Activated CD4-positive, alpha-beta T cell treated with anti-CD3 and anti-CD28 coated beads for 24 hours (primary cell): ENCODE measurements around the gene KRTAP2-4.
"Not testable (repeated sequence)": the region's sequence is repeated elsewhere in the genome, so short reads cannot be mapped to it uniquely, and the experiment has no call there.

ENCODE experiments used
- DNase-seq, 2 donors: peaks; one replicate each; pipeline ENCODE4 v3.0.0-alpha.2; 2020; ENCODE audit warnings: low read depth in 2 of 2

Gene KRTAP2-4

DNA sequence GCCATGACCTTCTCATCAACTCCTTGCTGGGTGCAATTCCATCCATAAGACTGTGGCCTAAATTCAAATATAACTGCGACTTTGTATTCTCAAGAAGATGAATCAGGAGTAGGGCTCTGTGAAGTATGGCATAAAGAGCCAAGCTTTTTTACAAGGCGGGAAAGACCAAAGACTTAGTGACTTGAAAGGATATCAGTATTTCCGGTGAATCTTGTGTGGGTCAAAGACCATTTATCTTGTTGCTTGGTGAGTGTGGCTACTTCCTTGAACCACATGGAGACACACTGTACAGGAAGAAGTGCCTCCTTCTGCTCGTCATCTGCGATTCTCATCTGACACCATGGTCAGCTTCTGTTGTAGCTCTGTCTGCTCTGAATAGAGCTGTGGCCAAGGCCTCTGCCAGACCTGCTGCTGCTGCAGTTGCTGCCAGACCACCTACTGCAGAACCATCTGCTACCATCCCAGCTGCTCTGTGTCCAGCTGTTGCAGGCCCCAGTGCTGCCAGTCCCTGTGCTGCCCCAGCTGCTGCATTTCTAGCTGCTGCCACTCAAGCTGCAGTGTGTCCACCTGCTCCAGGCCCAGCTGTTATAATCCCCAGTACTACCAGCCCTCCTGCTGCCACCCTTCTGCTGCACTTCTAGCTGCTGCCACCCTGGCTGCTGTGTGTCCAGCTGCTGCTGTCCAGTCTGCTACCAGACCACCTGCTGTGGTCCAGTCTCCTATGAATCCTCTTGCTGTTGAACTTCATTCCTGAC lies 6.1 kb upstream of the KRTAP2-4 start:
- no peak for DNase-seq

DNA sequence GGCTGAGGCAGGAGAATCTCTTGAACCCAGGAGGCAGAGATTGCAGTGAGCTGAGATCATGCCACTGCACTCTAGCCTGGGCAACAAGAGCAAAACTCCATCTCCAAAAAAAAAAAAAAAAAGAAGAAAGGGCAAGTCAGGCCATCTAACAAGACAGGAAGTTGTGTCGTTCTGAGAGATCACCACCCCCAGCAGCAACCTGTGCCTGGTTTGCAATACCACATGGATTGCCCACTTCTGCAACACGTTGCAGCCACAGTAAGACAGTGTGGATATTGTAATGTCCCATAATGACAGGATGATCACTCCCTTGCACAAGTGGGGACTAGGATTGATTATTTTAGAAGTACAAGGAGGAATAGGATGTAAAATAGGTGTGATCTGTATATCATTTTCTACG lies 3.4 kb upstream of the KRTAP2-4 start:
- no peak for DNase-seq

DNA sequence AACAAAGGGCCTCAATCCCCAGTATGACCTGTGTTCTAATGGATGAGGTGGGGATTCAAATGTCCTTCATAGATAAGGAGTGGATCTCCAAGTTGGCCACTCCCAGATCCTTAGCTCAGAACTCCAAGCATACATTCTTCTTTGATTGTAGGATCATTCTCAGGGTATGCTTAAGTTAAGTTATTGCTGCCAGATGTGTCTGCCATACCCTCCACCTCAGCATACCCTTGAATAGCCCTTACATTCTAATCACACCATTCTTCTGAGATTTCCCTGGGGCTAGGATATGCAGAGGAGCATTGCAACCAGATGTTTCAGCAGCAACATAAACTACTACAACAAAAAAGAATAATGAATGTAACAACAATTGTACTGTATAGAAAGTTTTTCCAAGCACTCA lies 1.6 kb upstream of the KRTAP2-4 start:
- no peak for DNase-seq

DNA sequence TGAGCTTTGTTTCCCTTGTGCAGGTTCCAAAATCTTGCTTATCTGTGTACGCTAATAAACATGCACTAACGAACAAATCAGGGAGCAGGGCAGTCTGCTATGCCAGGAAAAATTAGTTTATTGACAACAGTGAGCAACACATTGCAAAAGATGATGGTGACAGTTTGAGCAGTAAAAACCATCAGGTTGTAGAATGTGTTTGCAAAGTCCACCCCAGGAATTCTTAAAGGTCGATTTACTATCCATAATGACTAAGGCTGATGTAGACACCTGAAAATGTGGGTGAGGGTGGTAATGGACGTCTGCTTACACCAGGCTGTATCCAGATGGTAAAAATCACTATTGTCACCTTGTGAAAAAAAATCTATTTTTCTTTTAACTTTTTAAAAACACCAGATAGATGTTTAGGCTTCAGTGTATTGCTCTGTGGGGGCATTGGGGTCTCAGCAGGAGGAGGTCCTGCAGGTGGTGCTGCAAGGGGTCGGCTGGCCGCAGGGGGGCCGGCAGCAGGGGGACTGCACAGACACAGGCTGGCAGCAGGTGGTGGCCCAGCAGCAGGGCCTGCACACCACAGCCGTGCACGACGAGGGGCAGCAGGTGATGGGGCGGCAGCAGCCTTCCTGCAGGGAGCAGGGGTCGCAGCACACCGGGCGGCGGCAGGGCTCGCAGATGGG lies 526 bp downstream of the KRTAP2-4 start:
- not testable (repeated sequence) for DNase-seq

DNA sequence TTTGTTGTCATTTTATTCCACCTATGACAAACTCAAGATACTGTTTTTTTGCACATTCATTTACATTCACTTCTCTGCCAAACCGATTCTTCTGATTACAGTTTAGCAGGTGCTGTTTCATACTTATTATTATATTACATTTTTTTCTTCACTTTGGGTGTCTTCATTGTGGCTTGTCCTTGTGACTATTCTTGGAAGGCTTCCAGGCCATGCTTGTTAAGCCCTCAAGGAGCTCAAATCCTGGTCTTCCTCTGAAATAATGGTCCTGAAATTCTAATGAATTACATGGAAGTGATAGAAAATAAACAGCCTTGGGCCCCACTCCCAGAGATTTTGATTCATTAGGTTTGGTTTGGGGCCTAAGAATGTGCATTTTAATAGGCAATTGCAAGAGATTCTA lies 1.4 kb downstream of the KRTAP2-4 start:
- no peak for DNase-seq

DNA sequence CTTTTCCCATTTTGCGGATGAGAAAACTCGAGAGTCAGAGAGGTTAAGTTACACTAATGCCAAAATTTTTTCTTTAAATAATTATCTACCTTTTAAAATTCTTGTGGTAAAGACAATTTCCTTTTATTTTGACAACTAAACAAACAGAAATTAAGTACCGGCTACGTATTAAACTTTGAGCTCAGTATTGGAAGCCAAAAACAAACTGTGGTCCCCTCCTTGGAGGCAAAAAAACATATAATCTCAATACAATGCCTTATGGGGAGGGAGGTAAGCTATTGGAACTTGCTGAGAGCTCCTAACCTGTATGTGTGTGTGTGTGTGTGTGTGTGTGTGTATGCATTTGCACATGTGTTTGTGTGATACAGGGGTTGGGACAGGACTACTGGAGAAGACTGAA lies 2.2 kb downstream of the KRTAP2-4 start:
- DNase-seq = no peak

DNA sequence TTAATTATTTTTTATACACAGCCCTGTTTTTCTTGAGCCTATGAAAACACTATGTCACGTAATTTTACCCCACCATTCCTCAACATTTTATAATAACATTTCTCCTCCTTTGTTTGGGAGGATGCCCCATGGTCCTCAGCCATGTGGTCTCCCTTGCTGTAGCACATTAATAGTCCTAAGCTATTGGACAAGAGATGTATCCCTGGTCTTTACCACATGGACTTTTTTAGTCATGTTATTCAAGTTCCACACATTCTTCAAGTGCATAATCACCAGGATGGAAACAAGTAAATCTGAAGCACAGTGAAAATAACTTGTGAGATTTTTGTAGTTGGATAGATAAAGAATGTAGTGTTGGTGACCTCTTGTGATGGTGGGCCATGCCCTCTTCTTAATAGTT lies 3.7 kb downstream of the KRTAP2-4 start:
- DNase-seq = no peak

DNA sequence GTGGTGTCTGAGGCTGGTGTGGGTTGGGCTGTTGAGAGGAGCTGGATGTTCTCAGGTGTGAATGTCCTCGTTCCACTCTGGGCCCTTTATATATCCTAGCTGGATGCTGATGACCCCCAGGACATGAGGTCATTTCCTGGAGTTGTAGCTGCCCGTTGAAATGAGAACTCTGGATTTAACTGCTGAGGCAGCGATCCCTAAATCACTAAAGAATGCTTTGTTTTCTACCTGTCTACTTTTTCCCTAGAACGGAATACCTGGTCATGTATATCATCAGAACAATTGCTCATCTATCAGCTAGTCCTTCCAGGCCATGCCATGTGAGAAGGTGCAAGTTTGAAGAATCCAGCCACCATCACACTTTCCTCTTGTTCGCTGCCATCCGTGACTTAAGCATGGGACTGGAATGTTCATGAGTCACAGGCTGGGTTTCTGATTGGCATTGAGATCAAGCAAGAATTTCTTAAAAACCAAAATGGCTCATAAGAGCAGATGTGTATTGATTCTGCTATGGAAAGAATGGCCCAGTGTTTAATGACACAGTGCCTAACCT lies 5.6 kb downstream of the KRTAP2-4 start, which contains the start of gene KRTAP2-3:
TSS of gene KRTAP2-3 (minus strand) at position 63 of the 553 bp plus-strand sequence. CDS start 64 bp downstream, outside the sequence.
- DNase-seq = no peak

DNA sequence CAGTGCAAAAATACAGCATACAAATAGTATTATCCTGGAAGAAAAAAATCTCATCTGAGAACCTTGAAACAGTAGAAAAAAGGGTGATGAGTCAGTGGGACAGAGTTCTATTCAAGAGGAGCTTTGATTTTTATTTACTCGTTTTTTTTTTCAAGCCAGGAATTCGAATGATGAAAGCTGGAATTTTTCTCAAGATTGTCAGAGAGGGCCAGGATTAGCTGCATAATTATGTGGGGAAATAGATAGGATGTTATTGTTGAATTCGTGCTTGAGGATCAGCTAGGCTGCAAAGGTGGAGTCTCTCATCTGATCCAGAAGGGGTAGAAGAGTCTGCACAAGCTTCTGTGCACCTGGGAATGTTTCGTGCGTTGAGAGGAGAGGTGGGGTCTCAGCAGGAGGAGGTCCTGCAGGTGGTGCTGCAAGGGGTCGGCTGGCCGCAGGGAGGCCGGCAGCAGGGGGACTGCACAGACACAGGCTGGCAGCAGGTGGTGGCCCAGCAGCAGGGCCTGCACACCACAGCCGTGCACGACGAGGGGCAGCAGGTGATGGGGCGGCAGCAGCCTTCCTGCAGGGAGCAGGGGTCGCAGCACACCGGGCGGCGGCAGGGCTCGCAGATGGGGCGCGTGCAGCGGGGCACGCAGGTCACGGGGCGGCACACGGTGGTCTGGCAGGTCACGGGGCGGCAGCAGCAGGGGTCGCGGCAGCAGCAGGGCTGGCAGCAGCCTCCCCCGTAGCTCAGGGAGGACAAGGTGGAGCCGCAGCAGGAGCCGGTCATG lies 6.2 kb downstream of the KRTAP2-4 start:
- DNase-seq = not testable (repeated sequence)

DNA sequence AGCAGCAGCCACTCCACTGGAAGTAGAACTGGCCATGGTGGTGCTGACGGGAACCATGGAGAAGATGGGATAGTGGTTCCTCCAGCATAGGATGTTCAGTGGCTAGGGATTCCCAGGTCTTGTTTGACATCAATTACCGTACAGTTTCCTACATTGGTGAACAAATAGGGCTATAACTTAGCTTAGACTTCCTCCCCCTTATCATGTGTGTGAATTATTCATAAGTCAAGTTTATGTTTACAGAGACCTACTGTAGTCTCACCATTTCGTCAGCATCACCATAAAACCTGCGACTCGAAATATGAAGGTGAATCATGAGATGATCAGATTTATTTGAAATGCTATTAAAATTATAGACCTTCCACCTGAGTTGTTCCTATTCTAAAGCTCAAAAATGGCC lies 6.9 kb downstream of the KRTAP2-4 start:
- DNase-seq = no peak

DNA sequence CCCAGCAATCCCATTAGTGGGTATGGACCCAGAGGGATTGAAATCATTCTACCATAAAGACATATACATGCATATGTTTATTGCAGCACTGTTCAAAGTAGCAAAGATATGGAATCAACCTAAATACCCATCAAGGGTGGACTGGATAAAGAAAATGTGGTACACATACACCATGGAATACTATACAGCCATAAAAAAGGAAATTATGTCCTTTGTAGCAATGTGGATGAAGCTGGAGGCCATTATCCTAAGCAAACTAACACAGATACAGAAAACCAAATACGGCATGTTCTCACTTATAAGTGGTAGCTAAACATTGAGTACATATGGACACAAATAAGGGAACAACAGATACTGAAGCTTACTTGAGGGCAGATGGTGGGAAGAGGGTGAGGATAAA lies 8.1 kb downstream of the KRTAP2-4 start:
- DNase-seq = no peak

DNA sequence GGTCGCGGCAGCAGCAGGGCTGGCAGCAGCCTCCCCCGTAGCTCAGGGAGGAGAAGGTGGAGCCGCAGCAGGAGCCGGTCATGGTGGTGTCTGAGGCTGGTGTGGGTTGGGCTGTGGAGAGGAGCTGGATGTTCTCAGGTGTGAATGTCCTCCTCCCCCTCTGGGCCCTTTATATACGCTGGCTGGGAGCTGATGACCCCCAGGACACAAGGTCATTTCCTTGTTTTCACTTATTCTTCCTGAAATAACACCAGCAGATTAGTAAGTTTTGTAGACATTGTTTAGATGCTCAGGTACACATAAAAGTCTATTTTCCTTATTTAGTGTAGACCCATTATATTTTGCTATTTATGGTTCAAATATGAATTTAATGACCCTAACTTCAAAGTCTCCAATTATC lies 10.5 kb downstream of the KRTAP2-4 start, which contains the start of gene KRTAP2-2:
TSS of gene KRTAP2-2 (minus strand) at position 101 of the 400 bp plus-strand sequence. CDS start at position 82, 19 bp downstream.
- not testable (repeated sequence) for DNase-seq

DNA sequence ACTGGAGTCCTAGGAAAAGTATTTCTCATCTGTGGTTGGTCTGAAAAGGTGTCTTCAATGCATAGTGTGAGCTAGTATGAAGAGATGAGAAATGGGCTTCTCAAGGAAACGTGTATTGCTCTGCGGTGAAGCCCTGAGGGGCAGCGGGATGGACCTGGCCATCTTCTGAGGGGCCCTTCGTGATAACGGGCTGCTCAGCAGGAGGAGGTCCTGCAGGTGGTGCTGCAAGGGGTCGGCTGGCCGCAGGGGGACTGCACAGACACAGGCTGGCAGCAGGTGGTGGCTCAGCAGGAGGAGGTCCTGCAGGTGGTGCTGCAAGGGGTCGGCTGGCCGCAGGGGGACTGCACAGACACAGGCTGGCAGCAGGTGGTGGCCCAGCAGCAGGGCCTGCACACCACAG lies 11.1 kb downstream of the KRTAP2-4 start:
- not testable (repeated sequence) for DNase-seq

DNA sequence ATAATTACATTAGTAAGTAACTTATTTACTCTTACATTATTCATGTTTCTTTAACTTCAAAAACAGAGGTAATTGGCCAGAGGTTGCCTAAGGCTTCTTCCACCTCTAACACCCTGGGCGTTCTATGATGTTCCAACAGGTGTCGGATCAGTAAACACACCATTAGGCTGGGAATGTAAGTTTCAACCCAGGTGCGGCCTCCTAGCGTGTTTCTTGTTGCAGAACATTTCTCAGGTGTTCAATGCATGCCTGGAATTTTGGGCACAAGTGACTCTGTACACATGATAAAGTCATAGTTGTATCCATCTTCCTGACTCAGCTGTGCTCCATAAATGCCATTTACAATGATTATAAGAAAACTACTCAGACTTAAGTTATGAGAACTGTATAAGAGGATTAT lies 11.7 kb downstream of the KRTAP2-4 start:
- no peak for DNase-seq

DNA sequence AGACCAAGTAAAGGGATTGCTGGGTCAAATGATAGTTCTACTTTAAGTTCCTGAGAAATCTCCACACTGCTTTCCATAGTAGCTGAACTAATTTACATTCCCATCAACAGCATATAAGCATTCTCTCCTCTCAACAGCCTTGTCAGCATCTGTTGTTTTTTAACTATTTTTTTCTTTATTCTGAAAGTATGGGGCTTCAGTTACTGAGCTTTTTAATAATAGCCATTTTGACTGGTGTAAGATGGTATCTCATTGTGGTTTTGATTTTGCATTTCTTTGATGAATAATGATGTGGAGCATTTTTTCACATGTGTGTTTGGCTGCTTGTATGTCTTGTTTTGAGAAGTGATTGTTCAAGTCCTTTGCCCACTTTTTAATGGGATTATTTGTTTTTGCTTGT lies 13.1 kb downstream of the KRTAP2-4 start:
- no peak for DNase-seq

DNA sequence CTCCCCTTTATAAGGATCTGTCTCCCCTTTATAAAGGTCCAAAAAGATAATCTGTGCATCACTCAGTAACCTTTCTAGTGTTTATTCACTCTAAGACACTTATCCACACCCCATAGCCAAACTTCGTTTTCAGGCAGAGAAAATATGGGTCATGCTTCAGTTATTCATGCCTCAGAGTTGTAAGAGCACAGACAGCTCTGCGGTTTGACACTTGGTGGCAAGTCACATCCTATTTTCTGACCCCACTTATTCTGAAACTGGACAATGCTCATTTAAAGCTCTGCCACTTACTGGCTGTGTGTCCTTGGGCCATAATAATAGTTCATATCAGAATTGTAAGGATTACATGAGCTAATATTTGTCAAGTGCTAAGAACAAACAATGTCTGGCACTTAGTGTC lies 16.6 kb downstream of the KRTAP2-4 start:
- DNase-seq = no peak

DNA sequence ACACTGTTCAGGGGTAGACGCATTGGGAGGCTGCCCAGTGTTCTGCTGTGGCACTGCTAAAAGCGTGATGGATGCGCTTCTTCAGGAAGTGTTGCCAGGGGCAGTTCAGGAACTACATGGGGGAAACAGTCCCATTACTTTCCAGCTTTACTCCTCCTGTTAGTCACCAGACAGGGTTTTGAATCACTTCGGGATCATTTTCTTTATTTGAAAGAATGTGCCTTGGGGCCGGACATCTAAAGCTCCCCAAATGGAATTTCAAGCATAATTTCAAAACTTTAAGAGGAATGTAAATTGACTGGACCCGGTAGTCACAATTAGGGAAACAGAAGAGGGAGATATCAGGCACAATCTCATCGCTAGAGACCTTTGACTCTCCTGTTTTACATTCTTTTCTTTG lies 17.2 kb downstream of the KRTAP2-4 start:
- DNase-seq = no peak

DNA sequence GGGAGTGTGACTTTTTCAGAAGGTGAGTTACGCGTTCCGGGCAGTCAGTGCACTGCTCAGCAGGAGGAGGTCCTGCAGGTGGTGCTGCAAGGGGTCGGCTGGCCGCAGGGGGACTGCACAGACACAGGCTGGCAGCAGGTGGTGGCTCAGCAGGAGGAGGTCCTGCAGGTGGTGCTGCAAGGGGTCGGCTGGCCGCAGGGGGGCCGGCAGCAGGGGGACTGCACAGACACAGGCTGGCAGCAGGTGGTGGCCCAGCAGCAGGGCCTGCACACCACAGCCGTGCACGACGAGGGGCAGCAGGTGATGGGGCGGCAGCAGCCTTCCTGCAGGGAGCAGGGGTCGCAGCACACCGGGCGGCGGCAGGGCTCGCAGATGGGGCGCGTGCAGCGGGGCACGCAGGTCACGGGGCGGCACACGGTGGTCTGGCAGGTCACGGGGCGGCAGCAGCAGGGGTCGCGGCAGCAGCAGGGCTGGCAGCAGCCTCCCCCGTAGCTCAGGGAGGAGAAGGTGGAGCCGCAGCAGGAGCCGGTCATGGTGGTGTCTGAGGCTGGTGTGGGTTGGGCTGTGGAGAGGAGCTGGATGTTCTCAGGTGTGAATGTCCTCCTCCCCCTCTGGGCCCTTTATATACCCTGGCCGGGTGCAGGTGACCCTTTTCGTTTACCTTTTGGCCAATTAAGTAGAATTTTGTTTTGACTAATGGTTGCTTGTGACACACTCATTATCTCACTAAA lies 18.8 kb downstream of the KRTAP2-4 start, which contains the start of gene KRTAP2-1:
TSS of gene KRTAP2-1 (minus strand) at position 582 of the 731 bp plus-strand sequence. CDS start at position 533, 49 bp downstream.
- DNase-seq = not testable (repeated sequence)

DNA sequence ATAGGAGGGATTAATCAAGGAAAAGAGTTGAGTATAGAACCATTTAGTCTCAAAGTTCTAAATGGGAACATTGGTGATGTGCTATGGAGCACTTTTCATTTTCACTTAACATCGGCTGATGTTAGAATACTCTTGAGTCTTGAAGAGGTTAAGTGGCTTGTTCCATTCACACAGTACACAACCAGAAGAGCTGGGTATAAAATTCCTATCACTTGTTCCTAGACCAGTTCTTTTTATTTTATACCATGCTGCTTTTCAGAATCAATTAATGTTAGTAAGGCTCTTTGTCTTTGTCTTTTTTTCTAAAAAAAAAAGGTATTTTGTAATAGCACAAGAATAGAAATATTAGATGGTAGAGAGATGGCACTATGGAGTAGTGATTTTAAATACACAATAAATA lies 22.7 kb downstream of the KRTAP2-4 start:
- DNase-seq = no peak

DNA sequence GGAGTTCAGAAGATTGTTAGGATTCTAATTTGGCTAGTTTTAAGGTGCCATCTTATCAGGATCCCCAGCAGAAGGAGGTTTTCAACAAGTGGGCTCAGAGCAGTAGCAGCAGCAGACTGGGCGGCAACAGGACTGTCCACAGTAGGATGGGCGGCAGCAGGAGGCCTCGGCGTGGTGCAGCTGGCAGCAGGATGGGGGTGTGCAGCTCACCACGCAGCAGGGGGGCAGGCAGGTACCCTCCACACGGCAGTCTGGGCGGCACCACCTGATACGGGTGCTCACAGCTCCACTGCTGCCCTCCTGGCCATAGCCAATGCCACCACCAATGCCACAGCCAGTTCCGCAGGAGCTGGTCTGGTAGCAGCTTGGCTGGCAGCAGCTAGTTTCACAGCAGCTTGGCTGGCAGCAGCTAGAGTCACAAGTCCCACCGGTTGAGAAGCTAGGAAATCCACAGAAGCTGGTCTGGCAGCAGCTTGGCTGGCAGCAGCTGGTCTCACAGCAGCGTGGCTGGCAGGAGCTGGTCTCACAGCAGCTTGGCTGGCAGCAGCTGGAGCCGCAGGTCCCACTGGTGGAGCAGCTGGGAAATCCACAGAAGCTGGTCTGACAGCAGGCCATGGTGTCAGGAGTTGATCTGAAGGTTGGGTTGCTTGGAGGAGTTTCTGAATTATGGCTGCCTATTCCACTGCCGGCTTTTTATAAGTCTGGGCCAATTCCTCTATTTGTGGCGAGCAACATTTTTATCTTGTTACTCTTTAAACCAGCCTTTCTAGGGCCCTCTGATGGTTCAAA lies 24.7 kb downstream of the KRTAP2-4 start, which contains the start of gene KRTAP1-1:
TSS of gene KRTAP1-1 (minus strand) at position 668 of the 789 bp plus-strand sequence. CDS start at position 615, 53 bp downstream.
- DNase-seq = not testable (repeated sequence)
